OCI-LY3 (cell line): ENCODE results near the gene OR2AT4.

ENCODE experiments used
- EZH2phosphoT487 ChIP-seq: fragments of 200-600 bp; shearing (Covaris generic); IDR thresholded peaks from 2 replicates; pipeline ENCODE4 v1.6.1; 2018; ENCODE audit warnings: antibody characterized with exemption, mixed run types, low read depth
- TF ChIP-seq, protein P1 (sequence below): fragments of 200-600, 300-600 bp; sonication (generic); IDR thresholded peaks from 2 replicates; pipeline ENCODE4 v1.5.1; 2014; ENCODE audit warnings: antibody characterized with exemption, low read length, low read depth

- TF ChIP-seq, protein P1, sequence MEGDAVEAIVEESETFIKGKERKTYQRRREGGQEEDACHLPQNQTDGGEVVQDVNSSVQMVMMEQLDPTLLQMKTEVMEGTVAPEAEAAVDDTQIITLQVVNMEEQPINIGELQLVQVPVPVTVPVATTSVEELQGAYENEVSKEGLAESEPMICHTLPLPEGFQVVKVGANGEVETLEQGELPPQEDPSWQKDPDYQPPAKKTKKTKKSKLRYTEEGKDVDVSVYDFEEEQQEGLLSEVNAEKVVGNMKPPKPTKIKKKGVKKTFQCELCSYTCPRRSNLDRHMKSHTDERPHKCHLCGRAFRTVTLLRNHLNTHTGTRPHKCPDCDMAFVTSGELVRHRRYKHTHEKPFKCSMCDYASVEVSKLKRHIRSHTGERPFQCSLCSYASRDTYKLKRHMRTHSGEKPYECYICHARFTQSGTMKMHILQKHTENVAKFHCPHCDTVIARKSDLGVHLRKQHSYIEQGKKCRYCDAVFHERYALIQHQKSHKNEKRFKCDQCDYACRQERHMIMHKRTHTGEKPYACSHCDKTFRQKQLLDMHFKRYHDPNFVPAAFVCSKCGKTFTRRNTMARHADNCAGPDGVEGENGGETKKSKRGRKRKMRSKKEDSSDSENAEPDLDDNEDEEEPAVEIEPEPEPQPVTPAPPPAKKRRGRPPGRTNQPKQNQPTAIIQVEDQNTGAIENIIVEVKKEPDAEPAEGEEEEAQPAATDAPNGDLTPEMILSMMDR: no peak
- TF ChIP-seq EZH2phosphoT487: no peak
These were observed 8.8 kb upstream of the OR2AT4 start for GRCh38 chr11:75105462-75105925.
